GM12878 (cell line): ENCODE measurements around the gene HOXC5. TPM values are rescaled to one million over a fixed set of nuclear protein-coding genes. Genes with fewer than 3 reads are reported as not detected.

Experiments
- ATAC-seq: fragments of 200-7000 bp; cut with Tn5 transposase; 3 replicates; pipeline ENCODE4 v1.9.1; 2020; ENCODE audit warnings: mild to moderate bottlenecking, moderate library complexity
- BruUV-seq: library from RNA; stranded (reverse); fragments of 400-500 nt; replicated peaks from 2 replicates; lab custom pipeline; 2021; lab: Mats Ljungman, UMichigan
- CTCF ChIA-PET: fragments of 300-600 bp; sonication (Branson Sonifier 250); formaldehyde crosslinking; extraction: SDS; loops from one replicate; lab custom pipeline; 2021; ENCODE audit warnings: inconsistent platforms; lab: Yijun Ruan, JAX
- POLR2A ChIA-PET: fragments of 350-600 bp; formaldehyde crosslinking; extraction: SDS; loops from one replicate; lab custom pipeline; 2021; ENCODE audit warnings: inconsistent platforms; lab: Charles Lee
- RAD21 ChIA-PET: fragments of 300-600 bp; sonication (Branson Sonifier 250); formaldehyde crosslinking; loops from one replicate; lab custom pipeline; 2023; ENCODE audit warnings: antibody characterized with exemption; ENCODE audit not compliant: unreplicated experiment; lab: Charles Lee
- SMC1A ChIA-PET: fragments of 300-600 bp; sonication (Branson Sonifier 250); formaldehyde crosslinking; loops from one replicate; lab custom pipeline; 2023; ENCODE audit not compliant: unreplicated experiment, uncharacterized antibody; lab: Charles Lee
- DNase-seq: peaks from one replicate; pipeline ENCODE4 v3.0.0-alpha.2; 2011; ENCODE audit warnings: low read depth, low spot score
- FAIRE-seq: peaks from 3 replicates; lab custom pipeline; 2011; peaks lifted over from hg19 to GRCh38; lab: Jason Lieb, UNC
- H2AFZ ChIP-seq: 2 replicates; pipeline ENCODE4 v1.6.0; 2011; ENCODE audit warnings: low read depth, low read length, control low read depth; ENCODE audit not compliant: control insufficient read depth
- H3K27ac ChIP-seq: 2 replicates; pipeline ENCODE4 v1.5.1; 2011; ENCODE audit warnings: control low read depth; ENCODE audit not compliant: control insufficient read depth, insufficient read depth
- H3K27me3 ChIP-seq, 2 experiments: replicated peaks in 1 of 2; 2 replicates each; pipeline versions ENCODE4 v1.6.0 to v1.6.1; 2011; ENCODE audit warnings: low read length in 1 of 2; ENCODE audit not compliant: control insufficient read depth in 2 of 2, insufficient read depth in 2 of 2
- H3K36me3 ChIP-seq, 2 experiments: 2 replicates each; pipeline ENCODE4 v1.5.1; 2011; ENCODE audit warnings: low read length in 1 of 2; ENCODE audit not compliant: control insufficient read depth in 2 of 2, insufficient read depth in 2 of 2
- H3K4me1 ChIP-seq: 2 replicates; pipeline ENCODE4 v1.6.1; 2011; ENCODE audit warnings: mild to moderate bottlenecking, low read length, moderate library complexity, mixed read lengths; ENCODE audit not compliant: control insufficient read depth, insufficient read depth
- H3K4me2 ChIP-seq: 2 replicates; pipeline ENCODE4 v1.6.0; 2011; ENCODE audit warnings: control low read depth; ENCODE audit not compliant: control insufficient read depth, insufficient read depth
- H3K4me3 ChIP-seq: fragments of 200-600 bp; sonication (generic); 2 replicates; pipeline ENCODE4 v1.5.1; 2016
- H3K79me2 ChIP-seq: 2 replicates; pipeline ENCODE4 v1.6.0; 2011; ENCODE audit warnings: low read length; ENCODE audit not compliant: control insufficient read depth, insufficient read depth
- H3K9ac ChIP-seq: 2 replicates; pipeline ENCODE4 v1.8.0; 2011; ENCODE audit warnings: low read length, control low read depth, mixed read lengths; ENCODE audit not compliant: control insufficient read depth, insufficient read depth
- H3K9me3 ChIP-seq: replicated peaks from 3 replicates; pipeline ENCODE4 v1.5.1; 2011; ENCODE audit warnings: mild to moderate bottlenecking, low read length; ENCODE audit not compliant: control insufficient read depth, insufficient read depth
- H4K20me1 ChIP-seq: 2 replicates; pipeline ENCODE4 v1.6.0; 2011; ENCODE audit not compliant: control insufficient read depth, insufficient read depth
- CBX3 ChIP-seq: fragments of 200-600 bp; sonication (generic); IDR thresholded peaks from 2 replicates; pipeline ENCODE4 v1.6.1; 2016; ENCODE audit warnings: low read depth, borderline replicate concordance
- ESRRA ChIP-seq: IDR thresholded peaks from 2 replicates; pipeline ENCODE4 v1.6.1; 2012; ENCODE audit warnings: mild to moderate bottlenecking, low read length, improper control_type of control experiment
- ETV6 ChIP-seq, 2 experiments: fragments of 450-650 bp in 1 of 2; IDR thresholded peaks in 1 of 2; conservative IDR thresholded peaks in 1 of 2; 2 replicates each; pipeline ENCODE4 v1.6.1; 2014; ENCODE audit warnings: antibody characterized with exemption in 1 of 2, borderline replicate concordance in 1 of 2, low read depth in 1 of 2, mild to moderate bottlenecking in 1 of 2, moderate library complexity in 1 of 2
- EZH2 ChIP-seq: IDR thresholded peaks from 2 replicates; pipeline ENCODE4 v1.6.1; 2012; ENCODE audit warnings: low read depth, mild to moderate bottlenecking, control low read depth, inconsistent platforms, low read length, borderline replicate concordance; ENCODE audit not compliant: control insufficient read depth
- IRF3 ChIP-seq: fragments of 450-650 bp; IDR thresholded peaks from 2 replicates; pipeline ENCODE4 v1.6.1; 2014; ENCODE audit warnings: mild to moderate bottlenecking
- IRF4 ChIP-seq: IDR thresholded peaks from 2 replicates; pipeline ENCODE4 v1.6.1; 2011; ENCODE audit warnings: low read depth, low read length
- MXI1 ChIP-seq: fragments of 150-350 bp; IDR thresholded peaks from 2 replicates; pipeline ENCODE4 v1.6.1; 2011; ENCODE audit warnings: low read depth, mild to moderate bottlenecking, inconsistent platforms, low read length, improper control_type of control experiment
- MYC ChIP-seq: IDR thresholded peaks from 2 replicates; pipeline ENCODE4 v1.6.1; 2011; ENCODE audit warnings: mild to moderate bottlenecking, low read length, moderate library complexity, inconsistent platforms; ENCODE audit not compliant: insufficient read depth, insufficient replicate concordance, insufficient read length, severe bottlenecking
- POLR2A ChIP-seq: IDR thresholded peaks from 2 replicates; pipeline ENCODE4 v1.6.1; 2011; ENCODE audit warnings: low read depth, mild to moderate bottlenecking, low read length
- POU2F2 ChIP-seq: IDR thresholded peaks from 3 replicates; pipeline ENCODE4 v1.6.1; 2011; ENCODE audit warnings: low read depth, mild to moderate bottlenecking, low read length, borderline replicate concordance
- SUZ12 ChIP-seq: fragments of 200-600 bp; sonication (generic); IDR thresholded peaks from one replicate; pipeline ENCODE4 v1.6.1; 2018; ENCODE audit warnings: antibody characterized with exemption, mild to moderate bottlenecking; ENCODE audit not compliant: unreplicated experiment
- YY1 ChIP-seq: IDR thresholded peaks from 2 replicates; pipeline ENCODE4 v1.6.1; 2011; ENCODE audit warnings: low read depth, mild to moderate bottlenecking, low read length
- WGBS: methylation state at CpG from one replicate; pipeline ENCODE4 v1.1.6; 2016; ENCODE audit warnings: low lambda C conversion rate; ENCODE audit not compliant: insufficient replicate concordance, insufficient coverage; ENCODE audit errors: missing lambda C conversion rate; 5-methylcytosine and 5-hydroxymethylcytosine counted together
- in situ Hi-C: fragments of 300-500 bp; cut with MboI; formaldehyde crosslinking; loops from 9 replicates; pipeline ENCODE4 v1.14.3; 2018; ENCODE audit warnings: mixed read lengths
- intact Hi-C: fragments of 100-400 bp; cut with micrococcal nuclease; formaldehyde crosslinking; loops from one replicate; pipeline ENCODE4 v1.14.2; 2022; ENCODE audit not compliant: unreplicated experiment
- polyA plus RNA-seq, 11 experiments: library from polyadenylated mRNA; depleted of rRNA in 4 of 11; unstranded in 6 of 11; stranded (reverse) in 5 of 11; fragments of >200 nt; fragmentation: Nextera tagmentation in 4 of 11; fragmentation: Illumina TruSeq in 1 of 11; extraction: Ambion mirVana in 4 of 11; extraction: Trizol in 1 of 11; gene quantifications; 1 replicate in 1 of 11; 2 replicates in 10 of 11; pipeline versions ENCODE4 v1.2.1 to v1.2.3, GENCODE V29; 2011 to 2016; ENCODE audit warnings: inconsistent platforms in 2 of 11, missing spikeins in 2 of 11, low read depth in 1 of 11
- total RNA-seq, 4 experiments: library from RNA; depleted of rRNA in 3 of 4; stranded (reverse); fragments of >200 nt in 3 of 4; fragmentation: Illumina TruSeq in 1 of 4; extraction: Trizol in 1 of 4; gene quantifications; 2 replicates each; pipeline versions ENCODE4 v1.2.1 to v1.2.3, GENCODE V29; 2013 to 2021
- TF ChIP-seq, protein P1 (sequence below): fragments of 450-650 bp; IDR thresholded peaks from 2 replicates; pipeline ENCODE4 v1.6.1; 2017; ENCODE audit warnings: mild to moderate bottlenecking, moderate library complexity

HOXC5 gene
- total and polyA plus RNA-seq, 10 of the 15 experiments (the other 5 are each of a cell fraction or from before 2014, with no cell fraction given), result 0.11 TPM; not detected in 9

DNA sequence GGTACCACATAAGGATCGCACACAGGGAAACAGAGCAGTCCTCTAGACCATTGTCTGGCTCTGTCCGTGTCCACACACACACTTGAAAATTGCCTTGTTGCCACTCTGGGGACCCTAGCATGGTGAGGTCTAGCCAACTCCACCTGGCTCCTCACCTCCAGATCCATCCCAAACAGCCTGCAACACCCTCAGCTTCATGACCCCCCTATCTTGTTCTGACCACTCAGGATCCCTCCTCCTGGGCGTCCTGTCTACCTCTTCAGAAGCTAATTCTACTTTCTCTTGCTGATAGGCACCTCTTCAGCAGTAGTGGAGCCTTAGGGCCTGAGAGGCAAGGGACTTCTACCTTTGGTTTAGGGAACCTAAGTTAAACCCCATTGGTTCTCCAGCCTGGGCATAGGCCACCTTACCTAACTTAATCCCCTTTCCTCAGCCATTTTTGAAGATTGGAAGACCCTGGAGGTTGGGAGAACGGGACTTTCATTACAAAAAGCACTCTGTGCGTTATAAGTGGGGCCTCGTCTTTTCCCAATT lies 697 bp upstream of the HOXC5 start (continued):
- TF ChIP-seq IRF3, result no peak
- TF ChIP-seq ESRRA, result no peak
- TF ChIP-seq, all 136 proteins: peak for 0

GRCh38 chr12:54033106-54033979 lies 493 bp downstream of the HOXC5 start:
- no peaks in the 10 kb centered on the region for H3K9me3 ChIP-seq
- no peak overlapping the region for H3K27ac ChIP-seq
- ChIA-PET RAD21 (interaction anchor here (0.8 to 12.6 kb wide), 28 partner anchors 8 to 247 kb away, joined by 3 to 222 read pairs (median 10); partner anchors contain the start of genes CBX5, HNRNPA1, HOXC4 and SMUG1), POLR2A (interaction anchor here (0.6 to 2.1 kb wide), 8 partner anchors 10 to 416 kb away, joined by 3 to 12 read pairs (median 4); no protein-coding TSS in a partner anchor), CTCF (interaction anchor here (0.7 to 13.4 kb wide), 36 partner anchors 7 to 248 kb away, joined by 3 to 343 read pairs (median 8); partner anchors contain the start of genes HOXC10, HOXC4, HOXC8 and HOXC9), SMC1A (interaction anchor here (0.8 to 5.5 kb wide), 43 partner anchors 8 to 335 kb away, joined by 3 to 126 read pairs (median 6); partner anchors contain the start of genes HOXC10, HOXC4, HOXC8 and SMUG1)
- H2AFZ ChIP-seq, result peak overlapping the region; percentile 42
- H3K36me3 ChIP-seq, result no peaks in the 10 kb centered on the region
- 6% methylated on average over 45 of the region's 61 CpGs for WGBS
- H3K79me2 ChIP-seq, result no peaks in the 10 kb centered on the region
- no peak for FAIRE-seq
- ATAC-seq, result peak; percentile 63
- H3K4me1 ChIP-seq, result peaks cover 9% of the 10 kb centered on the region; the same call in 1 of the 2 replicates
- DNase-seq, result no peak
- H3K9ac ChIP-seq, result no peak overlapping the region
- BruUV-seq, result no TSS peak
- H4K20me1 ChIP-seq, result no peaks in the 10 kb centered on the region
- peaks cover 3 to 32% of the 10 kb centered on the region in 2 experiments for H3K27me3 ChIP-seq
- peak overlapping the region; percentile 61 for H3K4me3 ChIP-seq
- intact Hi-C loops, result loop anchor here (2.0 kb wide), 2 partner anchors 101 to 167 kb away; no protein-coding TSS in a partner anchor
- in situ Hi-C loops, result no loop called here
- peak overlapping the region; percentile 88 for H3K4me2 ChIP-seq
- TF ChIP-seq, protein P1, sequence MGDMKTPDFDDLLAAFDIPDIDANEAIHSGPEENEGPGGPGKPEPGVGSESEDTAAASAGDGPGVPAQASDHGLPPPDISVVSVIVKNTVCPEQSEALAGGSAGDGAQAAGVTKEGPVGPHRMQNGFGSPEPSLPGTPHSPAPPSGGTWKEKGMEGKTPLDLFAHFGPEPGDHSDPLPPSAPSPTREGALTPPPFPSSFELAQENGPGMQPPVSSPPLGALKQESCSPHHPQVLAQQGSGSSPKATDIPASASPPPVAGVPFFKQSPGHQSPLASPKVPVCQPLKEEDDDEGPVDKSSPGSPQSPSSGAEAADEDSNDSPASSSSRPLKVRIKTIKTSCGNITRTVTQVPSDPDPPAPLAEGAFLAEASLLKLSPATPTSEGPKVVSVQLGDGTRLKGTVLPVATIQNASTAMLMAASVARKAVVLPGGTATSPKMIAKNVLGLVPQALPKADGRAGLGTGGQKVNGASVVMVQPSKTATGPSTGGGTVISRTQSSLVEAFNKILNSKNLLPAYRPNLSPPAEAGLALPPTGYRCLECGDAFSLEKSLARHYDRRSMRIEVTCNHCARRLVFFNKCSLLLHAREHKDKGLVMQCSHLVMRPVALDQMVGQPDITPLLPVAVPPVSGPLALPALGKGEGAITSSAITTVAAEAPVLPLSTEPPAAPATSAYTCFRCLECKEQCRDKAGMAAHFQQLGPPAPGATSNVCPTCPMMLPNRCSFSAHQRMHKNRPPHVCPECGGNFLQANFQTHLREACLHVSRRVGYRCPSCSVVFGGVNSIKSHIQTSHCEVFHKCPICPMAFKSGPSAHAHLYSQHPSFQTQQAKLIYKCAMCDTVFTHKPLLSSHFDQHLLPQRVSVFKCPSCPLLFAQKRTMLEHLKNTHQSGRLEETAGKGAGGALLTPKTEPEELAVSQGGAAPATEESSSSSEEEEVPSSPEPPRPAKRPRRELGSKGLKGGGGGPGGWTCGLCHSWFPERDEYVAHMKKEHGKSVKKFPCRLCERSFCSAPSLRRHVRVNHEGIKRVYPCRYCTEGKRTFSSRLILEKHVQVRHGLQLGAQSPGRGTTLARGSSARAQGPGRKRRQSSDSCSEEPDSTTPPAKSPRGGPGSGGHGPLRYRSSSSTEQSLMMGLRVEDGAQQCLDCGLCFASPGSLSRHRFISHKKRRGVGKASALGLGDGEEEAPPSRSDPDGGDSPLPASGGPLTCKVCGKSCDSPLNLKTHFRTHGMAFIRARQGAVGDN, result no peak
- no peak for TF ChIP-seq POLR2A
- no peak for TF ChIP-seq ETV6 (conservative IDR thresholded peaks at IDR 0.05 in 1 of 2, IDR thresholded peaks at IDR 0.05 in 1 of 2; ENCODE audit: borderline replicate concordance in 1 of 2, low read depth in 1 of 2)
- TF ChIP-seq MXI1, result 0 out of 2 replicates have a peak, but pooled peaks have one; percentile 17
- no peak for TF ChIP-seq CBX3
- TF ChIP-seq POU2F2, result no peak
- TF ChIP-seq IRF4, result no peak
- TF ChIP-seq SUZ12, result peak; percentile 80
- TF ChIP-seq MYC, result no peak
- TF ChIP-seq YY1, result 0 out of 2 replicates have a peak, but pooled peaks have one; percentile 38
- TF ChIP-seq EZH2, result 0 out of 2 replicates have a peak, but pooled peaks have one; percentile 89
